A673 (cell line): ENCODE measurements around the gene LRRC2. TPM values are rescaled to one million over a fixed set of nuclear protein-coding genes. Genes with fewer than 3 reads are reported as not detected.

ENCODE experiments used
- BruUV-seq: library from RNA; stranded (reverse); fragments of 400-500 nt; replicated peaks from 2 replicates; lab custom pipeline; 2021; lab: Mats Ljungman, UMichigan
- CTCF ChIA-PET: fragments of 300-600 bp; sonication (Branson Sonifier 250); formaldehyde crosslinking; loops from one replicate; lab custom pipeline; 2022; ENCODE audit warnings: antibody characterized with exemption; lab: Charles Lee
- POLR2A ChIA-PET: fragments of 300-600 bp; sonication (Branson Sonifier 250); formaldehyde crosslinking; loops from one replicate; lab custom pipeline; 2022; ENCODE audit warnings: antibody characterized with exemption; ENCODE audit not compliant: low non-redundant PET; lab: Charles Lee
- DNase-seq: peaks from one replicate; pipeline ENCODE4 v3.0.0-alpha.2; 2015; ENCODE audit warnings: low spot score
- H3K27ac ChIP-seq: fragments of 200-600 bp; sonication (generic); 2 replicates; pipeline ENCODE4 v1.5.1; 2016; ENCODE audit warnings: mixed run types, low read depth, mild to moderate bottlenecking, mixed read lengths, antibody characterized with exemption, low read length; ENCODE audit not compliant: poor library complexity, severe bottlenecking
- H3K27me3 ChIP-seq: fragments of 200-600 bp; sonication (generic); replicated peaks from 2 replicates; pipeline ENCODE4 v1.6.1; 2017; ENCODE audit warnings: mixed run types, low read depth, mild to moderate bottlenecking, mixed read lengths, antibody characterized with exemption, low read length; ENCODE audit not compliant: insufficient read depth, poor library complexity
- H3K36me3 ChIP-seq: fragments of 200-600 bp; sonication (generic); 2 replicates; pipeline ENCODE4 v1.6.1; 2016; ENCODE audit warnings: mixed run types, mild to moderate bottlenecking, mixed read lengths, antibody characterized with exemption, low read length; ENCODE audit not compliant: insufficient read depth, poor library complexity, severe bottlenecking
- H3K4me1 ChIP-seq: fragments of 200-600 bp; sonication (generic); 2 replicates; pipeline ENCODE4 v1.6.1; 2017; ENCODE audit warnings: mixed run types, mild to moderate bottlenecking, mixed read lengths, antibody characterized with exemption, low read length; ENCODE audit not compliant: insufficient read depth, poor library complexity, severe bottlenecking
- H3K4me3 ChIP-seq: fragments of 200-600 bp; sonication (generic); 2 replicates; pipeline ENCODE4 v1.5.1; 2016; ENCODE audit warnings: low read depth, mixed run types, mild to moderate bottlenecking, mixed read lengths, low read length; ENCODE audit not compliant: poor library complexity, severe bottlenecking
- H3K9me3 ChIP-seq: fragments of 200-600 bp; sonication (generic); 2 replicates; pipeline ENCODE4 v1.6.1; 2016; ENCODE audit warnings: mixed run types, low read depth, mild to moderate bottlenecking, mixed read lengths, antibody characterized with exemption, low read length; ENCODE audit not compliant: poor library complexity, severe bottlenecking
- CTCF ChIP-seq: fragments of 300-800, 200-600 bp; sonication (generic); conservative IDR thresholded peaks from 2 replicates; pipeline ENCODE4 v1.5.1; 2017; ENCODE audit warnings: low read depth, mild to moderate bottlenecking, antibody characterized with exemption, low read length, moderate library complexity, mixed read lengths
- EZH2 ChIP-seq: fragments of 200-600 bp; sonication (generic); IDR thresholded peaks from 2 replicates; pipeline ENCODE4 v1.6.1; 2017; ENCODE audit warnings: borderline replicate concordance, low read depth, mild to moderate bottlenecking, mixed read lengths, antibody characterized with exemption, low read length; ENCODE audit not compliant: poor library complexity, severe bottlenecking
- intact Hi-C: fragments of 100-400 bp; cut with micrococcal nuclease; formaldehyde crosslinking; loops from one replicate; pipeline ENCODE4 v1.10.0; 2022; ENCODE audit not compliant: unreplicated experiment
- total RNA-seq: library from RNA; stranded (reverse); gene quantifications from 2 replicates; pipeline ENCODE4 v1.2.3, GENCODE V29; 2021

The LRRC2 gene
- total RNA-seq, 1 experiment from 2014 or later, result 0.28 TPM

GRCh38 chr3:46559091-46559704 lies 6.9 kb downstream of the LRRC2 start:
- no peak for TF ChIP-seq CTCF
- no peak for TF ChIP-seq EZH2
- intact Hi-C loops, result loop anchor here (5.0 kb wide), 1 partner anchor 72 kb away; no protein-coding TSS in a partner anchor
- no peak for DNase-seq
- no peak overlapping the region for H3K27ac ChIP-seq
- no peaks in the 10 kb centered on the region for H3K9me3 ChIP-seq
- no peaks in the 10 kb centered on the region for H3K4me1 ChIP-seq
- ChIA-PET CTCF (interaction anchor here (1.0 to 1.3 kb wide), 2 partner anchors 70 kb away, joined by 4 to 17 read pairs; no protein-coding TSS in a partner anchor), POLR2A (no interaction called here)
- peak overlapping the region; percentile 45 for H3K4me3 ChIP-seq
- BruUV-seq, result no TSS peak
- H3K36me3 ChIP-seq, result no peaks in the 10 kb centered on the region
- H3K27me3 ChIP-seq, result no peaks in the 10 kb centered on the region

GRCh38 chr3:46558184-46559043 lies 7.7 kb downstream of the LRRC2 start:
- TF ChIP-seq CTCF (peak; percentile 56), EZH2 (no peak)
- H3K36me3 ChIP-seq, result no peaks in the 10 kb centered on the region
- CTCF ChIA-PET, result interaction anchor here (1.0 to 1.3 kb wide), 2 partner anchors 69 to 71 kb away, joined by 4 to 17 read pairs; no protein-coding TSS in a partner anchor
- H3K4me3 ChIP-seq, result peak overlapping the region; percentile 45
- no TSS peak for BruUV-seq
- H3K9me3 ChIP-seq, result no peaks in the 10 kb centered on the region
- H3K27me3 ChIP-seq, result no peaks in the 10 kb centered on the region
- intact Hi-C loops, result loop anchor here (5.0 kb wide), 1 partner anchor 71 kb away; no protein-coding TSS in a partner anchor
- H3K4me1 ChIP-seq, result no peaks in the 10 kb centered on the region
- POLR2A ChIA-PET, result interaction anchor here (0.6 kb wide), 1 partner anchor 831 kb away, joined by 8 read pairs; no protein-coding TSS in a partner anchor
- no peak overlapping the region for H3K27ac ChIP-seq
- peak; percentile 83 for DNase-seq

- TF ChIP-seq EZH2 (no peak), CTCF (no peak)
- H3K27ac ChIP-seq, result no peak overlapping the region
- BruUV-seq, result no TSS peak
Observed at GRCh38 chr3:46557814-46558183, 8.3 kb downstream of the LRRC2 start.

More at GRCh38 chr3:46557814-46558183, 8.3 kb downstream of the LRRC2 start:
- CTCF ChIA-PET, result interaction anchor here (1.0 to 1.3 kb wide), 2 partner anchors 69 to 72 kb away, joined by 4 to 17 read pairs; no protein-coding TSS in a partner anchor
- Histone ChIP-seq H3K27me3 (no peaks in the 10 kb centered on the region), H3K4me1 (no peaks in the 10 kb centered on the region), H3K36me3 (no peaks in the 10 kb centered on the region), H3K4me3 (no peak overlapping the region), H3K9me3 (no peaks in the 10 kb centered on the region)
- POLR2A ChIA-PET, result interaction anchor here (0.6 kb wide), 1 partner anchor 832 kb away, joined by 8 read pairs; no protein-coding TSS in a partner anchor
- intact Hi-C loops, result loop anchor here (5.0 kb wide), 1 partner anchor 70 kb away; no protein-coding TSS in a partner anchor
- DNase-seq, result no peak
